HG03108 (cell line): ENCODE measurements around the gene APLN.

Experiments used
- ATAC-seq: cut with Tn5 transposase; IDR thresholded peaks from one replicate; pipeline ENCODE4 v1.9.1; 2021; ENCODE audit warnings: moderate library complexity; ENCODE audit not compliant: unreplicated experiment

The APLN gene

DNA sequence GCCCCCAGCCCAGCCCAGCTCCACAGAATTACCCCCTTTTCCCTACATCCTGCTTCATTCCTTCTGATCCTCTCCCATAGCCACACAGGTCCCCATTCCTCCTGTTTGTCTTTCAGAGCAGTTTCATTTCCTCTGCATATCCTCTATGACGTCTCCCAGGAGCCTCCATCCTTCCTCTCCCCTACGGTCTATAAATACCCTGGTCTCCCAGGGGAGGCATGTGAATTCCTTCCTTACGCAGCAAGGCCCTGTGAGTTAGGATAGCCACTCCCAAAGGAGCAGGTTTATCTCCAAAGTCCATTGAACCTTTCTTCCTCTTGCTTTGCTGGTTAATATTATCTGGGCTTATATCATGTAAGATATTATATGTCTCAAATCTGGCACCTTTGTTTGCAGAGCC lies 8.4 kb upstream of the APLN start:
- no peak for ATAC-seq

DNA sequence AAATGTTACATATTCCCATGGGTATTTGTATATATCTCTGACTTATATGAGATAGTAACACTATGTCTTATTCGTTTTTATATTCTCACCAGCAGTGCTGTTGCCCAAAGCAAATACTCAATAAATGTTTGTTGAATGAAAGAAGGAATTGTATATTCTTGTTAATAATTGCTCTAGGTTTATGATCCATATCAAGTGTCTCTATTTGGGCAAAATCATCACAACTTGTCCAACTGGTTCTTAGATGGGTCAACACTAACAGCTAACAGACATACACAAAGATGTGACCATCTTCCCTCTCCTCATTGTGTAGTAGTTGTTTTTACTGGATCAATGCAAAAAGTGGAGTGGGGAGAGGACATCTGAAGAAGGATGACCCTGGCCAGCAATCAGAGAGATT lies 6.6 kb upstream of the APLN start:
- no peak for ATAC-seq

DNA sequence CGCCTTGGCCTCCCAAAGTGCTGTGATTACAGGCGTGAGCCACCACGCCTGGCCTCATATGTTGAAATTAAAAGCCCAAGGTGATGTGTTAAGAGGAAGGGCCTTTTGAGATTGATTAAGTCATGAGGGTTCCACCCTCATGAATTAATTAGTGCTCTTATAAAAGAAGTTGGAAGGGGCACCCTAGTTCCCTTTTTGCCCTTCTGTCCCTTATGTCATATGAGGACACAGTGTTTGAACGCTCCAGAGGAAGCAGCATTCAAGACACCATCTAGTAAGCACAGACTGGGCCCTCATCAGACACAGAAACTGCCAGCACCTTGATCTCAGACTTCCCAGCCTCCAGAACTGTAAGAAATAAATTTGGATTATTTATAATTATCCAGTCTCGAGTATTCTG lies 5.1 kb upstream of the APLN start:
- no peak for ATAC-seq

DNA sequence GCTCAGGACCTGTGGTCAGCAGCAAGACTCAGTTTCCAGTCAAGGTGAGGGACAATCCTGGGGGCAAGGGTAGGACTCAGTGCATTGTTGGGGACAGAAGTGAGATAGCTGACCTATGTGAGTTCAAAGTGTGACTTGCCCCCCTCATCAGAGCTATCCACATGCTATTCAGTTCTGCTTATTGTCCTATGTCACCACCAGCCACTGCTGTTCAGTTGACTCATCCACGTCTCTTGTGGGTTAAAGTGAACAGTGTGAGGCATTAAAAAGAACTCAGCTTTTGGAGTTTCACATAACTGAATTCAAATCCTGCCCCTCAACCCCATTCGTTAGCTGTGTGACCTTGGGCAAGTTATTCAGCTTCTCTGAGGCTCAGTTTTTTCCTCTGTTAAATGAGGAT lies 4.4 kb upstream of the APLN start:
- no peak for ATAC-seq

DNA sequence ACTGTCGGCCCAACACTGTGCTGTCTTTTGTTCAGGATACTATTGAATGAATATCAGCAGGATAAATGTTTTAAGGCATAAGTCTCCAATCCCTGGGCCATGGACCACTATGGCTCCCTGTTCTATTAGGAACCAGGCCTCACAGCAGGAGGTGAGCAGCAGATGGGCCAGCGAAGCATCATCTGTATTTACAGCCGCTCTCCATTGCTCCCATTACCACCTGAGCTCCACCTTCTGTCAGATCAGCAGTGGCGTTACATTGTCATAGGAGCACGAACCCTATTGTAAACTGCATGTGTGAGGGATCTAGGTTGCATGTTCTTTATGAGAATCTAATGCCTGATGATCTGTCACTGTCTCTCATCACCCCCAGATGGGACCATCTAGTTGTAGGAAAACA lies 3.7 kb upstream of the APLN start:
- ATAC-seq = no peak

DNA sequence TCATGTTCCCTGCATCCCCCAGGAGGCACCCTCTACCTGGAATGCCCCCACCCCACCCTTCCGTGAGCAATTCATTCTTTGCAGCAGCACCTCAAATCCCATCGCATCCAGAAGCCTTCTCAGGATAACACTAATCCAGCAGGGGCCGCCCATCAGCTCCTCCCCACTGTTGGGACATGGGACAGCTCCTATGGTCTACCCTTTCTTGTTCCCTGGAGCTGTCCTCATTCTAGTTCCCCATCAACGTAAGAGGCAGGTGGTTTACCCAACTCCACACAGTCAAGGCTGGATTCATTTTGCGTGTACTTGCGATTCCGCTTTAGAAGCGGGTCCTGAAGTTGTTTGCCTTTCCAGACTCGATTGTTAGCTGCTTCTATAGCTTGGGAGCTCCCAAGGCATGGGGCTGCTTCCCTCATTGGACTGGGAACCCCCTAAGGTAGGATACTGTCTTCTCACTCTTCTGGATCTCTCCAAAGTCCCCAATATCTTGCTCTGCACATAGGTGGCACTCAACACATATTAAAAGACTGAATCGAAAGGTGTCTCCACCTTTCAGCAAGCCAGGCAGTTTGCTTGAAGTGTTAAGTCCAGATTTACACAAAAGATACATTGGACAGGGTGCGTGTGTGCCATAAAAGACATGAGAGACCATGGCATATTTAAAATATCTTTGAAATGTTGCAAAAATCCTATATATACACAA lies 942 bp upstream of the APLN start:
- no peak for ATAC-seq

DNA sequence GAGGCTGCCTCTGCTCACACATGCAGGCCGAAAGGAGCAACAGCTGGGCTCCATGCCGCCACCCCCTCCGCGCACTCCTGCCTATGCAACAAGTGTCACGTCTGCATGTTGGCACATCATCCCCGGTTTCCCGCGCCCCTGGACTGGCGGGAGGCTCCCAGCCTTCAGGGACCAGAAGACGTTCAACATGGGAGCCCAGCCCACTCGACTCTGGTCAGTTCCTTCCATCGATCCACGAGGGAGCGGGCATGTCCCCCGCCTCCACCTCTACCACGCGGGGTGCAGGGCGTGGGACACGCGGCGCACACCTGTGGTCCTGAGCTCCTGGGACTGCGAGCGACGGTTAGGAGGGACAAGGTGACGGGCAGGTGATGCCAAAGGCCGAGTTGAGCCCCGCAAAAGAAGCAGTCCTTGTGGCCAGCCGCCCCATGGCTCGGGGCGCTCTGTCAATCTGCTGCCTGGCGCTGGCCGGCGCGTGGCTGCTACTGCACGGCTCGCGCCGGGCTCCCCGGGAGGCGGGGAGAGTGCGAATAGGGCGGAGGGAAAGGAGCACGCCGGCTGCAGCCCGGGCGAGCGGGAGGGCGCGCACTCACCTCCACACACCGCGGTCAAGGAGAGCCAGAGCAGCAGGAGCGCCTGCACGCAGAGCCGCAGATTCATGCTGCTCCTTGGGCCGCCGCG lies 645 bp downstream of the APLN start:
- ATAC-seq = peak; percentile 47

DNA sequence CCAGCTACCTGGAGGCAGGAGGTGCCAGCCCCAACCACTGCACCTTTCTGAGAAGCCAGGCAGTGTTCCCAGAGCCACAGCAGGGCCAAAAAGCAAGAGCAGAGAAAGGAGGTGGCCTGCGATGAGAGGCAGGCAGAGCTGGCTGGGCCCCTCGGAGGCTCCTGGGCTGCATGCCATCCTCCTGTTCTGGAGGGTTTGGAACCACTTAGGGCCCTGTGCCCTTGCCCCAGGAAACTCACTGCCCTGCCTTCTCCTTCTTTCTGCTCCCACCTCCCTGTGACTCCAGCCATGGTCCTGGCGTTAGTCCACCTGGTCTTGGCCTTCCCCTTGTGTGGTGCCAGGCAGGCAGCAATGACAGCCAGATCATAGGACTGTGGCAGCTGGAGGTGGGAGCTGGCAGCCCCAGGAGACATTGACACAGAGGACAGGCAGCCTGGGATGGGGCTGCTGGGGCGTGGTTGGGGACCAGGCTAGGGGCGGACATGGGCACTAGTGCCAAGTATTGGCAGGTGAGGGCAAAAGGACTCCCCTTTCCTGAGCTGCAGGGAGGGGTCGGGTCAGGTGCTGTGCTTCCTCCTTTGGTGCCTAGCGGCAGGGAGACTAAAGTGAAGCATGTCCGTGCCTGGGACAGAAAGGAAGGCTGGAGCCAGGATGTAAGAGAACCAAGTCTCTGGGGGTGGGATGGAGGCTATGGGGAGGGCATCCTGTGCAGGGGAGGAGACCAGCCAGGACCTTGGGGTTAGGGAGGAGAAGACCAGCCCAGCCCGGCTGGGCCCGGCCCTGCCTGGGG lies 1.4 kb downstream of the APLN start:
- no peak for ATAC-seq

DNA sequence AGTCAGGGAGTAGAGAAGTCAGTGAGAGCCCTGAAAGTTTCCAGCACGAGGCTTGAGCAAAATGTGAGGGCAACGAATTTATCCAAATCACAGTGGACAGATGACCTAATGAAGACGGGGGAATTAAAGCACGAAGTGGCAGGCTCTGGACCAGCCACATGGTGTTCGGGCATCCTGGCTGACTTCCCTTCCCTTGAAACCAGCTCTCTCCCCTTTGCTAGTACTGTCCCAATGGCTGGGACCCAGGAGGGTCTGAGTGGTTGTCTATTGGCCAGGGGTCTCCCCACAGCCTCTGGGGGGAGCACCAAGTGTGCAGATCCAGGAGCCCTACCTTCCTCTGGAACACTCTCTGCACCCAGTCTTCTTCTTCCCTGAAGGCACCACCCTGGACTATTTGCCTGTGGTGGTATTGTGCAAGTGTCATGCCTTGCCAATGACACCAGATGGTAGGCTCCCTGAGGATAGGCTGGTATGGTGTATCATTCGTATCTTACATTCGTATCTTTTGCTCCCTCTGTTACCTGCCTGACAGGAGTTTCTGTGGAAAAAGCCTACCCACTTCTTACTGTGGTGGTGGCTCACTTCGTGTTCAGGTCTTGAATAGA lies 2.1 kb downstream of the APLN start:
- no peak for ATAC-seq

DNA sequence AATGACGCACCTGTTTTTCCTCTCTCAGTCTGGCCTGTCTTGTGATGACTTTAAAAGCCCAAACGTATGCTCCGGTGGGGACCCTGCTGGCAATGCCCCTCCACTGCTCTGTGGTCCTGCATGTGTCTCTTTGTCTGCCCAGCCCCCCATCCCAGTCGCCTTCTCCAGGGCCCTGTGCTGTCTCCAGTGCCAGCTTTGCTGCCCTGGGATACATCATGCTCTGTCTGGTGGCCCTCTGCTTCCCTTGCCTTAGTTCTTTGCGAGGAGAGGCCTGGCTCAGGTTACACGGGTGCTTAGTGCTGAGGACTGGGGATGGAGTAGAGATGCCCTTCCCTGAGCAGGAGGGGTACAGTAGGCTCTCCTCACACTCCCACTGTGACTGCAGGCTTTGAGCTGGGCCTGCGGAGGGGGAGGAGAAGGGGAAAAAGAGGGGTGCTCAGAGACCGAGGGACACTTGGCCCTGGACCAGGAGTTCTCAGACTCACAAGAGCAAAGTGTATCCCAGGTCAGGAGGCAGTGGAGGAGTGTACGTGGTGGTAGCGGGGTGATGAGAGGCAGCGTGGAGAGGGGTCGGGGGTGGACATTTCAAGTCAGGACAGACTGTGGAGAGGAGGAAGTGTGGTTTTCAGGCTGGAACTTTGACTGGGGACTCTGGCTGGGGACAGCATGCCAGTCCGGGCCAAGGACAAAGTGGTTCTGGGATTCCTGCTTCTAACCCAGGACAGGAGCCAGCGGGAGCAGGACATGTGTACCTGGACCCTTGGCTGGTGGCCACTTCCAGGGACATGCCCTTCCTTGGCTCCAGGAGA lies 2.8 kb downstream of the APLN start:
- ATAC-seq = no peak

DNA sequence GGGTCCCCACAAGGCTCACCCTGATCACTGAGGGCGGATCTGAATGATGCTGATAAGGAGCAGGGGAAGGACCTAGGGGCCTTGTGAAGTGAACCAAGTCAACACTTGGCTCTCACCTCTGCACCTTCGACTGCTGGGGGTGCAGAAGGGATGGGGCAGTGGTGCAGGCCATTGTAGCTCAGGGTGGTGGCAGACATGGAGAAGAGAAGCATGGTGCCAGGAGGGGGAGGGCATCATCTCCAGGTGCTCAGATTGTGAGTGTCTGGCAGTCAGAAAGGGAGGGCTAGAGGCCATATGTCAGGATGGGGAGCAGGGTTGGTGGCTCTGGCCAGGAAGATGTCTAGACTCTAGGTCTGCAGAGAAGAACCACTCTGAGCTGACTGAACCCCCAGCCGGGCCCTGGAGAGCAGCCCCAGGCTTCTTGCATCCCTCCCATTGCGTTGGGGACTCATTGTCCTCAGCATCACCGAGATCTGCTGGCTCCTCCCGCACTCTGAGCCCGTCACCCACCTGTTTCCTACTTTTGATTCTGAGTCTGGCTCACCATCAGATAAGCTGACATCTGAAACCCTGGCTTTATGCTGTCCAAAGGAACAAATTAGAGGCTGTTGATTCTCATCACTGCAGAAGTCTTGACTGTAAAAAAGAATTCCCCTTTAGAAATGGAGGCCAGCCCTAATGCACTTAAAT lies 3.8 kb downstream of the APLN start:
- no peak for ATAC-seq

DNA sequence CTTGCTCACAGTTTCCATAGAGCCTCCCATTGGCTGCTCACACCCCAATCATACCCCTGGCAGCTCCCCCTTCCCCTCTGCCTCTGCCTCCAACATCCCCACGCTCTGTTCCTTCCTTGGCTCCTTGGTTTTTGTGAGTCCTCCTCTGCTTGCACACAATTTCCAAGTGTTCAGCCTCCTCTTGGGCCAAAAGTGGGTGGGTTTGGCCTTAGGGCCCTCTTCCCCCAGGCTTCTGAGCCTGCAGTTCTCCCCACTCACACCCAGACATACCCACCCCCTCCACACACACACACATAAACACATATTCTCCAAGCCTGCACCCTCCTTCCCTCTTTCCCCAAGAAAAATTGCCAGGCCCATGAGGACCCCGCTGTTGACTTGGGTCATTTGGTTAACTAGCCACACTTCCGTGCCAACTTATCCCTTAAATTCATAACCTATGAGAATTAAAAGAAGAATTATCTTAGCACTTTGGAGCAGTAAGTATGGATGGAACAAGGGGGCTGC lies 4.5 kb downstream of the APLN start:
- no peak for ATAC-seq

DNA sequence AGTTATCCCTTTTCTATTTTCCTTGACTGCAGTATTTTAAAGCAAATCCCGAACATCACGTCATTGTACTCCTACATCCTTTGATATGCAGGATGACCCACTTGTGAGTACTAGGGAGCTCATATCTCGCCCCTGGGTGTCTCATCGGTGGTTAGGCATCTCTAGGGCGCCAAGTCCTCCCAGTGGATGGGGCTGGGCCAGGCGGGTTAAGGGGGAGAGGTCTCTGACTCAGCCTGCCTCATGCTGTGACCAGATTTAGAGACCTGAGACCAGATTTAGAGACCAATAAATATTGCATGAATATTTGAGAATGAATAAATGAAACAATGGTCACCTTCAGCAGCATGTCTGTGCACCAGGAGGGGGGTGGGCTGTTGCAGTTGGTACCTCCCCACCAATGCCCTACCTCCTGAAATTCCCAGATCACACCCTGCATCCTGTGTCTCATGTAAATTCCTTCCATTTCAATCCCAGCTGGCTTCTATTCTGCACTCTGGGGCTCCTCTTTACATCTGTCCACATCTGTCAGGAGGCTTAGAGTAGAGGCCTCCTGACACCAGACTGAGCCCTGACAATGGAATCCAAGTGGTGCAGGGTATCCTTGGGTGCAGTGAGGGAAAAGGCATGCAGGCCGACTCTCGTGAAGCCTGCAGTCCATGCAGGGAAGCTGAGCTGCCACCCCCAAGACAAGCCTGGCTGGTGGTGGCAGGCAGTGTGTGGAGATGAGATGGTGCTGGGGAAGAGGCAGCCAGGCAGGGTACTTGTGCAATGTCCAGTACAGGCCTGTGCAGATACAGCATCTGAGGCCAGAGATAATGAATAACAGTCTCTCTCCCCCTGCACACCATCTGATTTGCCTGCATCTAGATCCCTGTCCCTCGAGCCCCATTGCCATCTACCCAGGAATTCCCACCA lies 5.2 kb downstream of the APLN start:
- ATAC-seq = no peak

DNA sequence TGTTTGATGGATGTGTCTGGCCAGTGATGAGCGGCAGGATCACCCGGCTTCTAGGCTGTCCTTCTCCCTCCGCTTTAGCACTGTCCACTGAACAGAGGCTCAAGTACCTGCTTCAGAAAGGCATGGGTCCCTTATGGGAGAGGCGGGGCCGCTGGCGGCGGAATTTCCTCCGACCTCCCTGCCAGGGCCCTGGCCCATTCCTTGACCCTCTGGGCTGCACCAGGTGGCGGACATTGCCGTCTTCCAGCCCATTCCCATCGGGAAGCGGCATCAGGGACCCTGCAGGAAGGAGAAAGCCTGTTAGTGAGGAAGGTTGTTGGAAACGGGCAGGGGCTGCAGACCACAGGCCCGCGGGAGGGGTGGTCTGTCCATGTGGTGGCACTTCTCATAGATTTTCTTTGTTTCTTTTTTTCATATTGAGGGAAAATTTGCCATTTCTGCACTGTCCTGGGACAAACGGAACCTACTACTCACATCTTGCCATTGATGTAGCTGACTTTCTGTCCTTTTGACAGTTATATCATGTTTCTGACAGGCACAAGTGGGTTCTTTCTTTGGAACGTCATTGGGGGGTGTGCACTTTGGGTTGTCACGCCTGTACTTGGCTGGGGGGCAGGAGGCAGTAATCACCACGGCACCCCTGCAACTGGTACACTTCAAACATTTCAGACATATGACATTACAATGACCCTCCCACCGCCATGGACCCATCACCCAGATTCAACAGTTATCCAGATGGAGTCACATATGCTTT lies 6.1 kb downstream of the APLN start:
- ATAC-seq = no peak

DNA sequence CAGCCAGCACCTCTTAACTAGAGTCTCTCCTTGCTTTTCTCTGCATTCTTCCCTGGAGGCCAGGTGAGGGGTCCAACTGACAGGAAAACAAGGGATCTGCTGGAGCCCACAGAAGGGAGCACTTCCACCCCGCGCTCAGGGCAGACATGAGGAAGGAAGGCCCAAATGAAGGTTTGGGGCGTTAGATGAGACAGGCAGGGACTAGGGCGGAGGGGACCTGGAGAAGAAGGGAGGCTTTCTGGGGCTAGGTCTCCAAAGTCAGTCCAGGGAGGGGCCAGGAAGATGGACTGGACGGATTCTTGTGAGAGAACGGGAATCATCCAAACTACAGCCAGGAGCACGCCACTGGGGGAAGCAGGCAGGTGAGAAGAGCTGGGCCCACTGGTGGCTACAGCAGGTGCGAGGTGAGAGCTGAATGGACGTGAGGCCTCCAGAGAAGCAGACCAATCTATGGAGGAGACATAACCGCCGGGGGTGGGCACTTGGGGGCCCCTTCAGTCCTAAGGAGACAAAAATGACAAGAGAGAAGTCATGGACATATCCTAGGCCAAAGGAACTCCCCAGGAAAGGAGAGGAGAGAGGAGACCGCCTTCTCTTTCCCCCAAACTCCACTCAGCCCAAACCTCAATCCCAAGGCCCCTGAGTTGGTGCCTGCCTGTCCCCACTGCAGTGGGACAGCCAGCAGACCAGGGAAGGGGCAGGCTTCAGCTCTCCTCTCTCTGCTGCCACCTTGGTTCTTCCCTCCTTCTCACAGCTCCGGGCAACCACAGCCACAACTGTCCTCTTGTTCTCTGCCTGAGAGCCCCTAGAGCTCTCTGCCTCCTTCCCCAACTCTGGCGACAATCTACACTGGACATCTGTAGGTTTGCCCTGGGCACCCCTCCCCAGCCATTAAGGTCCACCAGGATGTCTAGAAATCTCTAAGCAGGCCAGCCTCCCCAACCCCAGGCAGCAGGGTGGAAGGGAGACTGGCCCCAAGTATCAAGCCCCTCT lies 7.0 kb downstream of the APLN start:
- no peak for ATAC-seq

DNA sequence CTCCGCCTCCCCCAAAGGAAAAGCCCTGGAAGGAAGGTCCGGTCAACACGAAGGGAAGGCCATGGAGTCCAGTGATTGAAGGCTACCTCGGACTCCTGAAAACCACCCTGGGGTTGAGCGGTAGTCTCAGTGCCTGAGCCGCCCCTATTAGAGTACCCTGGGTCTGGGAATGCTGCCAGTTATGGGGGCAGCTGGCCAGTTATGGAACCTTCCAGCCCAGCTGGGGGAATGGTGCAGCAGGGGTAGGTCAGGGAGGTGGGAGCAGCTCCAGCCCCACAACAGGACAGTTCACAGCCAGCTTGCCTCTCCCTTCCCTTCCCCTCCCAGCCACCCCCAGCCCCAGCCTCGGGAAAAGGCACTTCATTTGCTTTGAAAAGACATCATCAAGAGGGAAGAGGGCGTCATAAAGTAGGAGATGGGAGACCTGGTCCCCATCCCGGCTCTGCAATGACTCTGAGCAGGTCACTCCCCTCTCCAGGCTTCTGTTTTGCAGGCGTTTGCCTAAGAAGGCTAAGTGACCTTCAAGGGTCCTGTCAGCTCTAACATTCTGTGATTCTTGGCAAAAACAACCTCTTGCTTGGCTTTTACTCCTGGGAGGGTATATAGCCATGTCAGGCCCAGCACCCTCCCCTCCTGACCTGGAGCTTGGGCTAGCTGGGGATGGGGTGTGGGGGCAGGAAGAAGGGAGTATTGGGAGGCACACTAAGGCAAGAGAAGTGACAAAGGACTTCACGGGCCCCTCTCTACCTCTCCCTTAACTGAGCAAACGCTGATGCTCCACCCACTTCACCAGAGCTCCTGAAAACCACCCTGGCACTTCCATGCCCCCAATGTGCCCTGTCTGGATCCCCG lies 8.0 kb downstream of the APLN start:
- no peak for ATAC-seq
